Heart left ventricle (tissue), 16 donors: ENCODE results near the gene FBXW2. TPM values are rescaled to one million over a fixed set of nuclear protein-coding genes. Genes with fewer than 3 reads are reported as not detected.

ENCODE experiments used
- ATAC-seq, 4 donors: fragments of 200-7000 bp; cut with Tn5 transposase; one replicate each; pipeline ENCODE4 v1.9.1; 2020 to 2022; ENCODE audit warnings: moderate library complexity in 4 of 4, mild to moderate bottlenecking in 3 of 4, moderate number of reproducible peaks in 1 of 4
- DNase-seq, 5 donors: peaks; one replicate each; pipeline ENCODE4 v3.0.0-alpha.2; 2020
- H3K27ac ChIP-seq, 12 donors: fragments of 200-600 bp; sonication (generic) in 4 of 12; one replicate each; pipeline versions ENCODE4 v1.5.0 to v1.8.0; 2016 to 2022; ENCODE audit warnings: mild to moderate bottlenecking in 2 of 12
- H3K27me3 ChIP-seq, 9 donors: fragments of 200-600 bp; sonication (generic) in 2 of 9; one replicate each; pipeline versions ENCODE4 v1.5.1 to v1.8.0; 2016 to 2022; ENCODE audit warnings: mild to moderate bottlenecking in 3 of 9
- H3K36me3 ChIP-seq, 9 donors: fragments of 200-600 bp; sonication (generic) in 2 of 9; one replicate each; pipeline versions ENCODE4 v1.5.0 to v1.8.0; 2018 to 2022; ENCODE audit warnings: mild to moderate bottlenecking in 2 of 9
- H3K4me1 ChIP-seq, 12 donors: fragments of 200-600 bp; sonication (generic) in 4 of 12; one replicate each; pipeline versions ENCODE4 v1.5.0 to v1.8.0; 2016 to 2022; ENCODE audit warnings: mild to moderate bottlenecking in 3 of 12
- H3K4me3 ChIP-seq, 12 donors: fragments of 200-600 bp; sonication (generic) in 4 of 12; one replicate each; pipeline versions ENCODE4 v1.5.0 to v1.8.0; 2017 to 2022; ENCODE audit warnings: mild to moderate bottlenecking in 9 of 12, moderate library complexity in 4 of 12
- H3K9me3 ChIP-seq, 12 donors: fragments of 200-600 bp; sonication (generic) in 4 of 12; one replicate each; pipeline versions ENCODE4 v1.5.0 to v1.8.0; 2016 to 2022; ENCODE audit warnings: mild to moderate bottlenecking in 1 of 12
- CTCF ChIP-seq, 12 donors: fragments of 200-600 bp; sonication (generic) in 4 of 12; IDR thresholded peaks; one replicate each; pipeline versions ENCODE4 v1.5.0 to v1.8.0; 2018 to 2022; ENCODE audit warnings: antibody characterized with exemption in 12 of 12, mild to moderate bottlenecking in 5 of 12
- POLR2A ChIP-seq, 2 donors: fragments of 450-650 bp; IDR thresholded peaks; one replicate each; pipeline ENCODE4 v1.6.1; 2017; ENCODE audit warnings: antibody characterized with exemption in 2 of 2, mild to moderate bottlenecking in 2 of 2, moderate library complexity in 2 of 2
- WGBS, 4 donors: extraction: QIAGEN DNeasy Blood & Tissue Kit in 2 of 4; methylation state at CpG; one replicate each; pipeline versions ENCODE4 v1.1.5 to v1.1.7; 2013 to 2018; 5-methylcytosine and 5-hydroxymethylcytosine counted together
- intact Hi-C, 10 donors: fragments of 100-400 bp; cut with DNase I; formaldehyde crosslinking; loops; one replicate each; pipeline versions ENCODE4 v1.11.1 to v1.14.2; 2022
- polyA plus RNA-seq, 2 donors: library from polyadenylated mRNA; stranded (reverse); fragments of 200-250 nt; gene quantifications; one replicate each; pipeline ENCODE4 v1.2.3, GENCODE V29; 2013
- total RNA-seq, 9 donors: library from RNA; depleted of rRNA in 2 of 9; stranded (reverse); fragments of >200 nt in 2 of 9; fragmentation: NEBNext Ultra II Directional in 3 of 9; extraction: Animal tissue kit (Norgen Biotek cat#: 25700) in 3 of 9; gene quantifications; one replicate each; pipeline versions ENCODE4 v1.1.0 to v1.2.4, GENCODE V29; 2016 to 2023
- donor health status: ischemic (EF 13 %, LVEDD 7.1; RV severe dilation, severe dysfunction).
- donor health status: healthy with polysubstance abuse.
- donor health status: DM: no; HTN: yes; CAD: no.
- donor health status: DM: no; HTN: no; CAD: no.
- donor health status: ischemic (EF 25% LVEDD 6.9; RV normal size, moderate dysfunction).
- donor health status: ischemic (EF 25% LVEDD 5.7; RV mildly dilated, moderate dysfunction).
- donor health status: healthy.
- donor health status: DM: yes; HTN: yes; CAD: no.
- donor health status: ischemic (EF 35%, LVEDD 5.7; RV mildly dilated, moderate dysfunction).
- donor health status: nonischemic (EF 11% LVEDD 7.7; RV severe dilation, severe dysfunction).
- donor health status: DM: yes; HTN: yes; CAD: no.
- donor health status: PGD.
- donor health status: ischemic (EF 29% LVEDD 5.4; RV normal size, mild dysfunction).
- donor health status: nonischemic (EF 23%, LVEDD 6.1; RV moderate dilation, normal function).

Gene FBXW2
- total and polyA plus RNA-seq, 11 donors = 7.9 to 58.7 (median 41.0) TPM

- DNase-seq = peak in 4 of 5 donors; percentile 32 to 65 (median 38)
- H3K9me3 ChIP-seq = no peaks in the 10 kb centered on the region
- 3 to 6% (median 5%) methylated on average over 41 to 50 of the region's 50 CpGs for WGBS, 4 donors
- intact Hi-C loops = loop anchor here in 5 of 10 donors (10.0 kb wide), 2 partner anchors 89 to 161 kb away; partner anchors contain the start of gene PHF19 (in 1 of the 5)
- H3K27ac ChIP-seq = peak overlapping the region in 10 of 12 donors; percentile 54 to 91 (median 72)
- TF ChIP-seq POLR2A (IDR thresholded peaks at IDR 0.05) = no peak
- peak in 2 of 12 donors; percentile 4 to 11 for TF ChIP-seq CTCF (IDR thresholded peaks at IDR 0.05)
- H3K4me1 ChIP-seq = peaks cover 0 to 57% (median 24%) of the 10 kb centered on the region in 12 donors
- no peak for ATAC-seq
- H3K27me3 ChIP-seq = no peaks in the 10 kb centered on the region
- H3K4me3 ChIP-seq = peak overlapping the region; percentile 68 to 96 (median 78)
- no peaks in the 10 kb centered on the region for H3K36me3 ChIP-seq
These were observed 79.7 kb downstream of the FBXW2 start for GRCh38 chr9:120713257-120714087.

- Histone ChIP-seq H3K4me3 (peak overlapping the region in 9 of 12 donors; percentile 68 to 96 (median 78)), H3K4me1 (peaks cover 0 to 63% (median 24%) of the 10 kb centered on the region in 12 donors), H3K36me3 (no peaks in the 10 kb centered on the region), H3K9me3 (no peaks in the 10 kb centered on the region), H3K27me3 (no peaks in the 10 kb centered on the region), H3K27ac (peak overlapping the region in 10 of 12 donors; percentile 3 to 91 (median 62))
- ATAC-seq (no peak), DNase-seq (no peak)
- TF ChIP-seq POLR2A (IDR thresholded peaks at IDR 0.05) (no peak), CTCF (IDR thresholded peaks at IDR 0.05) (no peak)
- intact Hi-C loops = loop anchor here in 5 of 10 donors (10.0 kb wide), 2 partner anchors 88 to 162 kb away; partner anchors contain the start of gene PHF19 (in 1 of the 5)
- 44 to 64% (median 56%) methylated on average over 4 of the region's 4 CpGs for WGBS, 4 donors
These were observed 80.6 kb downstream of the FBXW2 start for GRCh38 chr9:120712539-120713031.

GRCh38 chr9:120711841-120712538 lies 81.2 kb downstream of the FBXW2 start:
- Histone ChIP-seq H3K4me3 (peak overlapping the region in 9 of 12 donors; percentile 68 to 96 (median 78)), H3K27ac (peak overlapping the region in 7 of 12 donors; percentile 3 to 91 (median 24)), H3K27me3 (no peaks in the 10 kb centered on the region), H3K4me1 (peaks cover 0 to 68% (median 24%) of the 10 kb centered on the region in 12 donors), H3K9me3 (no peaks in the 10 kb centered on the region), H3K36me3 (no peaks in the 10 kb centered on the region)
- DNase-seq (no peak), ATAC-seq (no peak)
- WGBS, 4 donors = 63 to 73% (median 70%) methylated on average over 5 of the region's 5 CpGs
- intact Hi-C loops = loop anchor here in 5 of 10 donors (10.0 kb wide), 2 partner anchors 87 to 163 kb away; partner anchors contain the start of gene PHF19 (in 1 of the 5)
- TF ChIP-seq POLR2A (IDR thresholded peaks at IDR 0.05) = no peak
- no peak for TF ChIP-seq CTCF (IDR thresholded peaks at IDR 0.05)
